A549 (cell line): ENCODE data around the gene MTG1. TPM values are rescaled to one million over a fixed set of nuclear protein-coding genes. Genes with fewer than 3 reads are reported as not detected.

ENCODE experiments used
- ATAC-seq, 2 experiments: fragments of 200-7000 bp in 1 of 2; fragments of >200 bp in 1 of 2; cut with Nextera tagmentation in 1 of 2; cut with Tn5 transposase in 1 of 2; 3 replicates each; pipeline versions ENCODE4 v1.8.0 to v1.9.1; 2018 to 2020; ENCODE audit warnings: mild to moderate bottlenecking in 1 of 2, moderate library complexity in 1 of 2
- CTCF ChIA-PET: fragments of 300-600 bp; sonication (Branson Sonifier 250); formaldehyde crosslinking; extraction: SDS; loops from one replicate; lab custom pipeline; 2021; ENCODE audit warnings: antibody characterized with exemption, inconsistent platforms; lab: Yijun Ruan, JAX
- POLR2A ChIA-PET: fragments of 350-600 bp; formaldehyde crosslinking; extraction: SDS; loops from one replicate; lab custom pipeline; 2021; ENCODE audit warnings: antibody characterized with exemption, inconsistent platforms; lab: Yijun Ruan, JAX
- DNase-seq, 2 experiments: peaks; one replicate each; pipeline versions ENCODE4 v3.0.0 to v3.0.0-alpha.2; 2011 to 2016; ENCODE audit warnings: low read depth in 1 of 2, low spot score in 1 of 2
- FAIRE-seq: peaks from 2 replicates; lab custom pipeline; 2011; peaks lifted over from hg19 to GRCh38; lab: Jason Lieb, UNC
- H3K27ac ChIP-seq, 2 experiments: fragments of >200 bp; sonication (Bioruptor Twin); formaldehyde crosslinking; 3 replicates each; pipeline ENCODE4 v1.5.1; 2016 to 2017
- H3K4me1 ChIP-seq: fragments of >200 bp; sonication (Bioruptor Twin); formaldehyde crosslinking; 3 replicates; pipeline ENCODE4 v1.6.1; 2016
- H3K4me2 ChIP-seq: fragments of >200 bp; sonication (Bioruptor Twin); formaldehyde crosslinking; 3 replicates; pipeline ENCODE4 v1.6.1; 2016
- H3K4me3 ChIP-seq: fragments of >200 bp; sonication (Bioruptor Twin); formaldehyde crosslinking; 3 replicates; pipeline ENCODE4 v1.5.1; 2016
- H3K9me3 ChIP-seq: fragments of >200 bp; sonication (Bioruptor Twin); formaldehyde crosslinking; 3 replicates; pipeline ENCODE4 v1.6.1; 2016
- CBX2 ChIP-seq: fragments of 200-600 bp; sonication (generic); IDR thresholded peaks from 2 replicates; pipeline ENCODE4 v1.6.1; 2016; ENCODE audit warnings: low read depth, mild to moderate bottlenecking, borderline replicate concordance
- CEBPB ChIP-seq, 2 experiments: fragments of >200 bp in 1 of 2; sonication (Bioruptor Twin) in 1 of 2; formaldehyde crosslinking in 1 of 2; IDR thresholded peaks; 2 replicates each; pipeline ENCODE4 v1.6.1; 2012 to 2016
- EHMT2 ChIP-seq: fragments of 200-600 bp; sonication (generic); IDR thresholded peaks from 2 replicates; pipeline ENCODE4 v1.6.1; 2016; ENCODE audit warnings: antibody characterized with exemption, low read depth, mild to moderate bottlenecking, moderate library complexity
- EP300 ChIP-seq, 2 experiments: fragments of >200 bp; sonication (Bioruptor Twin); formaldehyde crosslinking; IDR thresholded peaks; 2 replicates in 1 of 2; 3 replicates in 1 of 2; pipeline ENCODE4 v1.6.1; 2016 to 2017
- ESRRA ChIP-seq: fragments of 150-350 bp; IDR thresholded peaks from 2 replicates; pipeline ENCODE4 v1.6.1; 2014; ENCODE audit warnings: mild to moderate bottlenecking, low read length, borderline replicate concordance
- FOSB ChIP-seq: fragments of 250-450 bp; sonication (Bioruptor Pico); IDR thresholded peaks from 2 replicates; pipeline ENCODE4 v1.5.0; 2020; ENCODE audit warnings: mild to moderate bottlenecking, moderate library complexity
- GATA3 ChIP-seq: IDR thresholded peaks from 2 replicates; pipeline ENCODE4 v1.6.1; 2012; ENCODE audit warnings: borderline replicate concordance
- HEYL ChIP-seq: fragments of 250-450 bp; sonication (Bioruptor Pico); IDR thresholded peaks from 2 replicates; pipeline ENCODE4 v1.8.0; 2021; ENCODE audit warnings: mild to moderate bottlenecking, moderate library complexity
- HOXA7 ChIP-seq: fragments of 250-450 bp; sonication (Bioruptor Pico); IDR thresholded peaks from 2 replicates; pipeline ENCODE4 v1.5.0; 2020; ENCODE audit warnings: mild to moderate bottlenecking, moderate library complexity
- JUN ChIP-seq, 2 experiments: fragments of >200 bp; sonication (Bioruptor Twin); formaldehyde crosslinking; IDR thresholded peaks; 2 replicates in 1 of 2; 3 replicates in 1 of 2; pipeline ENCODE4 v1.6.1; 2016 to 2017
- MAFK ChIP-seq: fragments of 450-650 bp; IDR thresholded peaks from 2 replicates; pipeline ENCODE4 v1.6.1; 2014; ENCODE audit not compliant: partially characterized antibody
- NR3C1 ChIP-seq: fragments of >200 bp; sonication (Bioruptor Twin); formaldehyde crosslinking; IDR thresholded peaks from 3 replicates; pipeline ENCODE4 v1.6.1; 2017
- PHF8 ChIP-seq: fragments of 200-600 bp; sonication (generic); IDR thresholded peaks from 2 replicates; pipeline ENCODE4 v1.6.1; 2016; ENCODE audit warnings: low read depth, mild to moderate bottlenecking, antibody characterized with exemption, moderate library complexity, borderline replicate concordance
- RAD21 ChIP-seq, 2 experiments: fragments of >200 bp in 1 of 2; sonication (Bioruptor Twin) in 1 of 2; formaldehyde crosslinking in 1 of 2; IDR thresholded peaks in 1 of 2; conservative IDR thresholded peaks in 1 of 2; 2 replicates in 1 of 2; 3 replicates in 1 of 2; pipeline ENCODE4 v1.6.1; 2012 to 2018; ENCODE audit warnings: inconsistent platforms in 1 of 2
- RFX5 ChIP-seq: fragments of 450-650 bp; IDR thresholded peaks from 2 replicates; pipeline ENCODE4 v1.7.1; 2014; ENCODE audit warnings: antibody characterized with exemption, mild to moderate bottlenecking, moderate library complexity
- SMC3 ChIP-seq: fragments of >200 bp; sonication (Bioruptor Twin); formaldehyde crosslinking; IDR thresholded peaks from 3 replicates; pipeline ENCODE4 v1.6.1; 2018; ENCODE audit warnings: inconsistent platforms
- TFCP2L1 ChIP-seq: fragments of 250-450 bp; sonication (Bioruptor Pico); IDR thresholded peaks from 2 replicates; pipeline ENCODE4 v1.5.0; 2021; ENCODE audit warnings: mild to moderate bottlenecking
- TP53 ChIP-seq: fragments of 250-450 bp; sonication (Bioruptor Pico); IDR thresholded peaks from 2 replicates; pipeline ENCODE4 v1.5.0; 2021; ENCODE audit warnings: mild to moderate bottlenecking, moderate library complexity
- WGBS: methylation state at CpG from one replicate; pipeline ENCODE4 v1.1.6; 2017; ENCODE audit errors: missing lambda C conversion rate; 5-methylcytosine and 5-hydroxymethylcytosine counted together
- polyA plus RNA-seq, 4 experiments: library from polyadenylated mRNA; depleted of rRNA in 3 of 4; stranded (reverse); fragments of >200 nt; fragmentation: RNase III in 1 of 4; extraction: RNeasy Plus Mini Kit Qiagen cat#74134 plus additional on column Dnase treatment in 1 of 4; gene quantifications; 2 replicates in 3 of 4; 3 replicates in 1 of 4; pipeline ENCODE4 v1.2.3, GENCODE V29; 2011 to 2017
- TF ChIP-seq, protein P1 (sequence below): fragments of >200 bp; sonication (Bioruptor Twin); formaldehyde crosslinking; IDR thresholded peaks from 3 replicates; pipeline ENCODE4 v1.5.1; 2016
- TF ChIP-seq, protein P2 (sequence below): IDR thresholded peaks from 2 replicates; pipeline ENCODE4 v1.6.1; 2012; ENCODE audit warnings: low read depth, borderline replicate concordance
- TF ChIP-seq, protein P3 (sequence below): fragments of 450-650 bp; IDR thresholded peaks from 2 replicates; pipeline ENCODE4 v1.6.1; 2014; ENCODE audit warnings: antibody characterized with exemption
- TF ChIP-seq, protein P4 (sequence below): IDR thresholded peaks from 2 replicates; pipeline ENCODE4 v1.6.1; 2012
- TF ChIP-seq, protein P5 (sequence below): IDR thresholded peaks from 2 replicates; pipeline ENCODE4 v1.6.1; 2012
- TF ChIP-seq, protein P6 (sequence below): fragments of 250-450 bp; sonication (Bioruptor Pico); IDR thresholded peaks from 2 replicates; pipeline ENCODE4 v1.5.0; 2021; ENCODE audit warnings: mild to moderate bottlenecking, moderate library complexity, borderline replicate concordance

The MTG1 gene
- polyA plus RNA-seq, 2 of the 4 experiments (the other 2 are of a cell fraction): 60.3 to 67.2 TPM

DNA sequence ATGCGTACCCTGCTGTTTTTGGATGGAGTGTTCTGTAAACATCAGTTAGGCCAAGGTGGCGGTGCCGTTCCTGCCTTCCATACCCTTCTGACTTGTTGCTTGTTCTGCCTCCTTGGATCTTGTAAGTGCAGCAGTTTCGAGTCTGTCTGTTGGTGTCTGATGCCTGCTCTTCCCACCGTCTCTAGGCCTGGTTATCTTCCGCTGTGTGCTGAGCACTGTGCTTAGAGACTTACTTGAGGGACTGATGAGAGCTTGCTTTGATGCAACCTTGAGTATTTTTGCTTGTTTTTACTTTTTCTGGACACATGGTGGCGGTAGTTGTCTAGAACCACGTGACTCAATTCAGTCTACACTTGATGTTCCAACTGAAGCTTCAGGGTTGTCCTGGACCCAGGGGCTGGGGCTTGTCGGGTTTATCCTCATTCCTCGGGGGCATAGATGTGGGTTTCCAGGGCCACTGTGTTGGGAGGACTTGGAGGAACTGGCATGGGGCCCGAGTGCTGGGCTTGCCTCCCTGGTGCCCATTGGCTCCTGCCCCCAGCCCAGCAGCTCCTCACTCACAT is 44.8 kb downstream of the MTG1 start:
- H3K4me2 ChIP-seq: no peak overlapping the region
- FAIRE-seq: no peak
- H3K27ac ChIP-seq: no peak overlapping the region
- WGBS: 52% methylated on average over 11 of the region's 11 CpGs
- no peaks in the 10 kb centered on the region for H3K4me1 ChIP-seq
- peaks cover 3% of the 10 kb centered on the region; the same call in 1 of the 3 replicates for H3K9me3 ChIP-seq
- TF ChIP-seq, protein P1, sequence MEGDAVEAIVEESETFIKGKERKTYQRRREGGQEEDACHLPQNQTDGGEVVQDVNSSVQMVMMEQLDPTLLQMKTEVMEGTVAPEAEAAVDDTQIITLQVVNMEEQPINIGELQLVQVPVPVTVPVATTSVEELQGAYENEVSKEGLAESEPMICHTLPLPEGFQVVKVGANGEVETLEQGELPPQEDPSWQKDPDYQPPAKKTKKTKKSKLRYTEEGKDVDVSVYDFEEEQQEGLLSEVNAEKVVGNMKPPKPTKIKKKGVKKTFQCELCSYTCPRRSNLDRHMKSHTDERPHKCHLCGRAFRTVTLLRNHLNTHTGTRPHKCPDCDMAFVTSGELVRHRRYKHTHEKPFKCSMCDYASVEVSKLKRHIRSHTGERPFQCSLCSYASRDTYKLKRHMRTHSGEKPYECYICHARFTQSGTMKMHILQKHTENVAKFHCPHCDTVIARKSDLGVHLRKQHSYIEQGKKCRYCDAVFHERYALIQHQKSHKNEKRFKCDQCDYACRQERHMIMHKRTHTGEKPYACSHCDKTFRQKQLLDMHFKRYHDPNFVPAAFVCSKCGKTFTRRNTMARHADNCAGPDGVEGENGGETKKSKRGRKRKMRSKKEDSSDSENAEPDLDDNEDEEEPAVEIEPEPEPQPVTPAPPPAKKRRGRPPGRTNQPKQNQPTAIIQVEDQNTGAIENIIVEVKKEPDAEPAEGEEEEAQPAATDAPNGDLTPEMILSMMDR: 0 out of 3 replicates have a peak, but pooled peaks have one; percentile 5
- TF ChIP-seq, protein P2, sequence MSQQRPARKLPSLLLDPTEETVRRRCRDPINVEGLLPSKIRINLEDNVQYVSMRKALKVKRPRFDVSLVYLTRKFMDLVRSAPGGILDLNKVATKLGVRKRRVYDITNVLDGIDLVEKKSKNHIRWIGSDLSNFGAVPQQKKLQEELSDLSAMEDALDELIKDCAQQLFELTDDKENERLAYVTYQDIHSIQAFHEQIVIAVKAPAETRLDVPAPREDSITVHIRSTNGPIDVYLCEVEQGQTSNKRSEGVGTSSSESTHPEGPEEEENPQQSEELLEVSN: no peak
- no peak for TF ChIP-seq NR3C1
- no peak for TF ChIP-seq HOXA7
- peak in 1 of 2 experiments; percentile 24; a peak in 1 of 5 replicates for TF ChIP-seq RAD21 (conservative IDR thresholded peaks at IDR 0.05 in 1 of 2, IDR thresholded peaks at IDR 0.05 in 1 of 2)
- TF ChIP-seq ESRRA: no peak
- TF ChIP-seq CBX2: no peak
- no peak for TF ChIP-seq EHMT2
- TF ChIP-seq TP53 (CRISPR knock-in tag): no peak
- TF ChIP-seq, protein P3, sequence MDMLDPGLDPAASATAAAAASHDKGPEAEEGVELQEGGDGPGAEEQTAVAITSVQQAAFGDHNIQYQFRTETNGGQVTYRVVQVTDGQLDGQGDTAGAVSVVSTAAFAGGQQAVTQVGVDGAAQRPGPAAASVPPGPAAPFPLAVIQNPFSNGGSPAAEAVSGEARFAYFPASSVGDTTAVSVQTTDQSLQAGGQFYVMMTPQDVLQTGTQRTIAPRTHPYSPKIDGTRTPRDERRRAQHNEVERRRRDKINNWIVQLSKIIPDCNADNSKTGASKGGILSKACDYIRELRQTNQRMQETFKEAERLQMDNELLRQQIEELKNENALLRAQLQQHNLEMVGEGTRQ: peak; percentile 82
- no peak for TF ChIP-seq GATA3
- TF ChIP-seq, protein P4, sequence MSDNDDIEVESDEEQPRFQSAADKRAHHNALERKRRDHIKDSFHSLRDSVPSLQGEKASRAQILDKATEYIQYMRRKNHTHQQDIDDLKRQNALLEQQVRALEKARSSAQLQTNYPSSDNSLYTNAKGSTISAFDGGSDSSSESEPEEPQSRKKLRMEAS: 0 out of 2 replicates have a peak, but pooled peaks have one; percentile 31
- ChIA-PET CTCF (interaction anchor here (1.1 to 2.1 kb wide), 4 partner anchors 18 to 150 kb away, joined by 3 to 10 read pairs (median 5); no protein-coding TSS in a partner anchor), POLR2A (no interaction called here)
- peak in 1 of 2 experiments; percentile 40 for DNase-seq
- peak; percentile 26 to 62; a peak in 3 of 6 replicates for ATAC-seq
- no peak overlapping the region for H3K4me3 ChIP-seq

DNA sequence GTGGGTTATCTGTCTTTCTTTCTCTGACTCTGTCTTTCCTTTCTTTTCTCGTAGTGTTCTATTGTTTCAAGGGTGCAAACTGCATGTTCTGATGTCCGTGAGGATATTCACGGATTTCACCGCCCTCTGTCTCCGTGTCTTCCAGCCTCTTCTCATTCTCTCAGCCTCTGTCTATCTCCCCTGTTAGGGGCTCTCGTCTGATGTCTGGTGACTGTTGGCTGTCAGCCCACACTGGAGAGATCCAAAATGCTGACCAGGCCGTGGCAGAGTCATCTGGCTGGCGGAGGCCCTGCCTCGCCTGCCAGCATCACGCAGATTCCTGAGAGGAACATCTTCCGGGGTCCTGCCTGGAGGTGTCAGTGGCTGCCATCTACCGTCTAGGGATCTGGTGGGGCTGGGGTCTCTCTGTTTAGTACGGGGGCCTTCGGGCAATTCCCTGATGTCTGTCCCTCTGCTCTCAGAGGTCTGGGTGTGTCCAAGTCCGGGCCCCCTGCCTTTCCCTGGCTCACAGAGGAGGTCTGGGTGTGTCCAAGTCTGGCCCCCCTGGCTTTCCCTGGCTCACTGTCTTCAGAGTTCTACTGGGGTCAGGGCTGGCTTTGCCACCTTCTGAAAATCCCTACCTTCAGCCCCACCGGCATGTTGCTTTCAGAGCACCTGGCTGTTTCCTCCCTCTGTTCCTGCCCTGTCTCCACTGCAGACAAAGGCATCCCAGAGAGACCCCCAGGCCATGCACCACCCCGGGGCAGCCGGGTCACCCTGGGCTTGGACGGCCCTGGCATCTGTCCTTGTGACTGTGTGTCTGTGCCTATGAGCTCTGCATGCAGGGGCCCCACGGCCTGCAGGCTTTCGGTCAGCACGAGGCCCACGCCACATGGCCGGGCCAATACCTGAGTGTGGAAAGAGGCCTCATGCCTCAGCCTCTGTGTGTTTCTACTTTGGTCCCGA is 45.8 kb downstream of the MTG1 start:
- H3K4me1 ChIP-seq: no peaks in the 10 kb centered on the region
- CTCF ChIA-PET: interaction anchor here (1.1 to 2.1 kb wide), 3 partner anchors 18 to 151 kb away, joined by 3 to 7 read pairs (median 3); no protein-coding TSS in a partner anchor
- peaks cover 3% of the 10 kb centered on the region; the same call in 1 of the 3 replicates for H3K9me3 ChIP-seq
- FAIRE-seq (no peak), ATAC-seq (no peak), DNase-seq (no peak)
- POLR2A ChIA-PET: no interaction called here
- no peak overlapping the region for H3K4me2 ChIP-seq
- H3K4me3 ChIP-seq: no peak overlapping the region
- no peak for TF ChIP-seq TP53 (CRISPR knock-in tag)
- no peak for TF ChIP-seq PHF8
- TF ChIP-seq RFX5: no peak
- no peak for TF ChIP-seq TFCP2L1
- no peak for TF ChIP-seq CBX2
- H3K27ac ChIP-seq: no peak overlapping the region
- 69% methylated on average over 25 of the region's 25 CpGs for WGBS

DNA sequence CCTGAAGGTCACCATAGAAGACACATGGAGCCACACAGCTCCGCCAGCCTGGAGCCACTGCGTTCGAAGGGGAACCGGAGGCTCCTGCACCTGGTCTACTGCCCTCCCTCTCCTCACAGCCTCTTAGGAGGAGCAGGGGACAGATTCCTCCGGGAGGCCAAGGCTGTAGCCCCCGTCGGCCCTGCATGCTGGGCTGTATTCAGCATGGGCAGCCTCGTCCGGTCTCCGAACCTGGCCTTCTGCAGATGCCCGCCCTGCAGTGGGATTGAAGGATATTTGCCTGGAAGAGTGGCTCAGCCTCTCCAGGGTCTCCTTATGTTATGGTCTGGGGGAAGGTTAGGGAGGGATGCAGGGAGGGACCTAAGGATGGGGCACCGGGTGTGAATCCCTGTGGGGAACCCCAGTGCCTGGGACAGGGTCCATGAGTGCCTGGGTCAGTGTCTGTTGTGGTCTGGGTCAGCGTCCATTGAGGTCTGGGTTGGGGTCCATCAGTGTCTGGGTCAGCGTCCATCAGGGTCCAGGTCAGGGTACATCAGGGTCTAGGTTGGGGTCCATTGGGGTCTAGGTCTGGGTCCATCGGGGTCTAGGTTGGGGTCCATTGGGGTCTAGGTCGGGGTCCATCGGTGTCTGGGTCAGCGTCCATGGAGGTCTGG is 46.8 kb downstream of the MTG1 start:
- DNase-seq (no peak), ATAC-seq (no peak), FAIRE-seq (no peak)
- ChIA-PET CTCF (no interaction called here), POLR2A (no interaction called here)
- Histone ChIP-seq H3K4me2 (no peak overlapping the region), H3K27ac (no peak overlapping the region), H3K4me3 (no peak overlapping the region), H3K4me1 (no peaks in the 10 kb centered on the region), H3K9me3 (peaks cover 7% of the 10 kb centered on the region; the same call in 1 of the 3 replicates)
- WGBS: 62% methylated on average over 14 of the region's 18 CpGs
- TF ChIP-seq PHF8 (no peak), FOSB (CRISPR knock-in tag) (no peak), JUN (IDR thresholded peaks at IDR 0.05) (no peak), NR3C1 (no peak), SMC3 (no peak), EP300 (IDR thresholded peaks at IDR 0.05) (no peak), MAFK (no peak), HEYL (CRISPR knock-in tag) (no peak), CEBPB (IDR thresholded peaks at IDR 0.05) (no peak)
- TF ChIP-seq, protein P5, sequence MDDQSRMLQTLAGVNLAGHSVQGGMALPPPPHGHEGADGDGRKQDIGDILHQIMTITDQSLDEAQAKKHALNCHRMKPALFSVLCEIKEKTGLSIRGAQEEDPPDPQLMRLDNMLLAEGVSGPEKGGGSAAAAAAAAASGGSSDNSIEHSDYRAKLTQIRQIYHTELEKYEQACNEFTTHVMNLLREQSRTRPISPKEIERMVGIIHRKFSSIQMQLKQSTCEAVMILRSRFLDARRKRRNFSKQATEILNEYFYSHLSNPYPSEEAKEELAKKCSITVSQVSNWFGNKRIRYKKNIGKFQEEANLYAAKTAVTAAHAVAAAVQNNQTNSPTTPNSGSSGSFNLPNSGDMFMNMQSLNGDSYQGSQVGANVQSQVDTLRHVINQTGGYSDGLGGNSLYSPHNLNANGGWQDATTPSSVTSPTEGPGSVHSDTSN: no peak
- TF ChIP-seq, protein P6, sequence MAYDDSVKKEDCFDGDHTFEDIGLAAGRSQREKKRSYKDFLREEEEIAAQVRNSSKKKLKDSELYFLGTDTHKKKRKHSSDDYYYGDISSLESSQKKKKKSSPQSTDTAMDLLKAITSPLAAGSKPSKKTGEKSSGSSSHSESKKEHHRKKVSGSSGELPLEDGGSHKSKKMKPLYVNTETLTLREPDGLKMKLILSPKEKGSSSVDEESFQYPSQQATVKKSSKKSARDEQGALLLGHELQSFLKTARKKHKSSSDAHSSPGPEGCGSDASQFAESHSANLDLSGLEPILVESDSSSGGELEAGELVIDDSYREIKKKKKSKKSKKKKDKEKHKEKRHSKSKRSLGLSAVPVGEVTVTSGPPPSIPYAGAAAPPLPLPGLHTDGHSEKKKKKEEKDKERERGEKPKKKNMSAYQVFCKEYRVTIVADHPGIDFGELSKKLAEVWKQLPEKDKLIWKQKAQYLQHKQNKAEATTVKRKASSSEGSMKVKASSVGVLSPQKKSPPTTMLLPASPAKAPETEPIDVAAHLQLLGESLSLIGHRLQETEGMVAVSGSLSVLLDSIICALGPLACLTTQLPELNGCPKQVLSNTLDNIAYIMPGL: no peak
